ENCODE data around the gene TSTD2.

TSTD2 gene

DNA sequence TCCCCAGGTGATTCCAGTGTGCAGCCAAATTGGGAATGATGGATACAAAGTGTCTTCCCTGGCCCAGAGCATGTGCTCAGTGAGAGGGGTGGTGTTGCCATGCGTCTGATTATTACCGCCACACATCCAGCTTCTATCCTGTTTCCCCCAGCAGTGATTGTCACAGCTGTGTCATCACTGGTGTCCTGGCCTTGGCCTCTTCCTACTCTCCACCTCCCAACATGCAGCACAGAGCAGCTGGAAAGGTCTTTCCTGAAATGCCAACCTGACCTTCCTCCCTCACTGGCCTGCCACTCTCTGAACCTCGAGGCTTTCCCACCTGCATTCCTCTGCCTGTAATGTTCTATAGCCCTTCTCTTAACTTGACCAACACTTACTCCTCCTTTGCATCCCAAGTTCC, 71.7 kb downstream of the TSTD2 start:
- Mint-ChIP-seq H3K36me3 (ENCODE audit: low read depth) (no peaks in the 10 kb centered on the region), H3K4me1 (no peaks in the 10 kb centered on the region), H3K9me3 (no peaks in the 10 kb centered on the region), H3K27me3 (ENCODE audit: low read depth, poor library complexity) (peaks cover 30% of the 10 kb centered on the region), H3K27ac (no peak overlapping the region), H3K4me3 (no peak overlapping the region)
- TF ChIP-seq, protein P1, sequence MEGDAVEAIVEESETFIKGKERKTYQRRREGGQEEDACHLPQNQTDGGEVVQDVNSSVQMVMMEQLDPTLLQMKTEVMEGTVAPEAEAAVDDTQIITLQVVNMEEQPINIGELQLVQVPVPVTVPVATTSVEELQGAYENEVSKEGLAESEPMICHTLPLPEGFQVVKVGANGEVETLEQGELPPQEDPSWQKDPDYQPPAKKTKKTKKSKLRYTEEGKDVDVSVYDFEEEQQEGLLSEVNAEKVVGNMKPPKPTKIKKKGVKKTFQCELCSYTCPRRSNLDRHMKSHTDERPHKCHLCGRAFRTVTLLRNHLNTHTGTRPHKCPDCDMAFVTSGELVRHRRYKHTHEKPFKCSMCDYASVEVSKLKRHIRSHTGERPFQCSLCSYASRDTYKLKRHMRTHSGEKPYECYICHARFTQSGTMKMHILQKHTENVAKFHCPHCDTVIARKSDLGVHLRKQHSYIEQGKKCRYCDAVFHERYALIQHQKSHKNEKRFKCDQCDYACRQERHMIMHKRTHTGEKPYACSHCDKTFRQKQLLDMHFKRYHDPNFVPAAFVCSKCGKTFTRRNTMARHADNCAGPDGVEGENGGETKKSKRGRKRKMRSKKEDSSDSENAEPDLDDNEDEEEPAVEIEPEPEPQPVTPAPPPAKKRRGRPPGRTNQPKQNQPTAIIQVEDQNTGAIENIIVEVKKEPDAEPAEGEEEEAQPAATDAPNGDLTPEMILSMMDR (IDR thresholded peaks at IDR 0.05) = no peak
- DNase-seq = no peak

DNA sequence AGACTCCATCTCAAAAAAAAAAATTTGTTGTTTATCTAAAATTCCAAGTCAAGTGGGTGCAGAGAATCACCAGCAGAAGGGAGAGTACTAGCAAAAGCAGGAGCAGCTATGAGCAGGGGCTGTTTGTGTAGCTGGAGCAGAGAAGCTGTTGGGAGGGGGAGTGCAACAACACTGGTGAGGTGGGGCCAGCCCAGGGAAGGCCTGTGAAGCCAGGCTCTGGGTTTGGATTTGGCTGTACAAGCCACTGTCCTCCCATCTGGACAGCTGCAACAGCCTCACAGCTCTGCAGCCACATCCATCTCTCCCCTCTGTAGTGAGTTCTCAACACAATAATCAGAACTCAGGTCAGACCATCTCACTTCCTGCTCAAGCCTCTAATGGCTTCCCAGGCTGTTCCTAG, 72.3 kb downstream of the TSTD2 start:
- H3K4me3 Mint-ChIP-seq = no peak overlapping the region
- peaks cover 30% of the 10 kb centered on the region for H3K27me3 Mint-ChIP-seq (ENCODE audit: low read depth, poor library complexity)
- H3K27ac Mint-ChIP-seq = no peak overlapping the region
- H3K36me3 Mint-ChIP-seq (ENCODE audit: low read depth) = no peaks in the 10 kb centered on the region
- no peaks in the 10 kb centered on the region for H3K9me3 Mint-ChIP-seq
- DNase-seq = no peak
- H3K4me1 Mint-ChIP-seq = no peaks in the 10 kb centered on the region
- TF ChIP-seq, protein P1 (IDR thresholded peaks at IDR 0.05) = no peak

DNA sequence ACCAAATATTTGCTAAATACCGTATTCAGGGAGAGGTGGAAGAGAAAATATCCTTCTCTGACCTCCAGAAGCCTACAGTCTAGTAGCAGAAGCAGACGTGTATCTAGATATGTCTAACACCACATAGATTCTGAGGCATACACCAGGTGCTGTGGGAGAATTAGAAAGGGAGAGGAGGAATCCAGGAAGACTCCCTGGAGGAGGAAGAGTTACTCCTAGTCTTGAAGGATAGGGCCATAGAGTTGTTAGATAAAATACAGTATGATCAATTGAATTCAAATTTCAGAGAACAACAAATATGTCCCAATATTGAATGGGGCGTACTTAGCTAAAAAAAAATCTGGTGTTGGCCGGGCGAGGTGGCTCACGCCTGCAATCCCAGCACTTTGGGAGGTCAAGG, 73.0 kb downstream of the TSTD2 start:
- H3K4me3 Mint-ChIP-seq = no peak overlapping the region
- no peak overlapping the region for H3K27ac Mint-ChIP-seq
- TF ChIP-seq, protein P1 (IDR thresholded peaks at IDR 0.05) = no peak
- no peak for DNase-seq
- peaks cover 31% of the 10 kb centered on the region for H3K27me3 Mint-ChIP-seq (ENCODE audit: low read depth, poor library complexity)
- H3K9me3 Mint-ChIP-seq = no peaks in the 10 kb centered on the region
- peaks cover 4% of the 10 kb centered on the region for H3K4me1 Mint-ChIP-seq
- H3K36me3 Mint-ChIP-seq (ENCODE audit: low read depth) = no peaks in the 10 kb centered on the region

DNA sequence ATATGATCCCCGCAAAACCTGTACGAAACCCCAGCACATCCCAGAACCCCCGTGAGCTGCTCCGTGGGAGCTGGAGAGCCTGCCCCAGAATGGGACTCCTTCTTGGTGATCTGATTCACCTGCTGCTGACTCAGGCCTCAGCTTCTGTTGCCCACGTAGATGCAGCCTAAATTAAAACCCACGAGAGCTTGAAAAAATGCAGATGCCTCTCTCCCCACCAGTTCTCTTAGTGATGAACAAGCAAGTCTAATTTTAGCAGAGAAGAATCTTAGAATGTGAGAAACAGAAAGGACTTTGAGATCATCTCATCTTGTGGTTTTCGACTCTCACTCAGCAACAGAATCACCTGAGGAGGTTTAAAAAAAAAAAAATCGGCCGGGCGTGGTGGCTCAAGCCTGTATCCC, 74.1 kb downstream of the TSTD2 start:
- H3K36me3 Mint-ChIP-seq (ENCODE audit: low read depth) = no peaks in the 10 kb centered on the region
- H3K4me1 Mint-ChIP-seq = peaks cover 15% of the 10 kb centered on the region
- H3K27ac Mint-ChIP-seq = no peak overlapping the region
- DNase-seq = no peak
- no peak overlapping the region for H3K4me3 Mint-ChIP-seq
- TF ChIP-seq, protein P1 (IDR thresholded peaks at IDR 0.05) = no peak
- H3K9me3 Mint-ChIP-seq = no peaks in the 10 kb centered on the region
- H3K27me3 Mint-ChIP-seq (ENCODE audit: low read depth, poor library complexity) = peaks cover 39% of the 10 kb centered on the region

DNA sequence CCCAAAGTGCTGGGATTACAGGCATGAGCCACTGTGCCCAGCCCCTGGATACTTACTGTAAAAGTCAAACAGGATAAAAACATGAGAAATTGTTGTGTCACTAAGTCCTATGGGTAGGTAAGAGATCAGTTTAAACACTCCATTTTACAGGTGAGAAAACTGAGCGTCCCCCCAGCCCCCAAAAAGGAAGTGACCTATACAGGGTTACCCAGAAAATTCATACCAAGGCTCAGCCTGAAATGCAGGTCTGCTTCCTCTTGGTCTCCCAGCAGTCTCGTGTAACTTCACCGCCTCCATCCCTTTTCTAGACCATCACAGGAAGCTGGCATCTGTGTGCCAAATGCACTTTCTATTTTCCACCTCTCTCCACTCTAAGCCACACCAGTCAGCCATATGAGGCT, 74.5 kb downstream of the TSTD2 start:
- H3K4me1 Mint-ChIP-seq = peaks cover 19% of the 10 kb centered on the region
- no peaks in the 10 kb centered on the region for H3K36me3 Mint-ChIP-seq (ENCODE audit: low read depth)
- H3K27ac Mint-ChIP-seq = no peak overlapping the region
- no peak overlapping the region for H3K4me3 Mint-ChIP-seq
- H3K9me3 Mint-ChIP-seq = no peaks in the 10 kb centered on the region
- no peak for DNase-seq
- TF ChIP-seq, protein P1 (IDR thresholded peaks at IDR 0.05) = no peak
- H3K27me3 Mint-ChIP-seq (ENCODE audit: low read depth, poor library complexity) = peaks cover 42% of the 10 kb centered on the region

DNA sequence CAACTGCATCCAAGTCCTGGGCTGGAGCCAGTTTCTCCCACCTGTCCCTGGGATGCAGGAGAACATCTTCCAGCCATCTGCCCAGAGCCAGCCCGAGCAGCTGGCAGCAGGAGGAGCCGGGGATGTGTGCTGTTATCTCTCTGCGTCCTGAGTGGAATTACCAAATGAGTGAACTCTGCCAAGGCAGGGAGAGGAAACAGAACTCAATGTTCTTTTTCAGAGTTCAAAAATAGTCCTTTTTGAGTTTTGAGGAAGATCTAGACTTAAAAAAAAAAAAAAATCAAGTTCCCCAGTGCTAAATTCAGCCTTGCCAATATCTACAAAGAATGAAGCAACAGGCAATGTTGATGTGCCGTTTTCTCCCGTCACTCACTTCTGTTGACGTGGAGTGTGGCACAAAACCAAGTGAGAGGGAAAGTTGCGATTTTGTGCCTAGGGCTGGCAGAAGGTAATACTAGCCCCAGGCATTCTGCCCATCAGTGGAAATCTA, 75.5 kb downstream of the TSTD2 start:
- TF ChIP-seq, protein P1 (IDR thresholded peaks at IDR 0.05) = no peak
- no peaks in the 10 kb centered on the region for H3K9me3 Mint-ChIP-seq
- no peak overlapping the region for H3K4me3 Mint-ChIP-seq
- H3K36me3 Mint-ChIP-seq (ENCODE audit: low read depth) = no peaks in the 10 kb centered on the region
- H3K4me1 Mint-ChIP-seq = peaks cover 20% of the 10 kb centered on the region
- DNase-seq = no peak
- H3K27ac Mint-ChIP-seq = no peak overlapping the region
- H3K27me3 Mint-ChIP-seq (ENCODE audit: low read depth, poor library complexity) = peaks cover 38% of the 10 kb centered on the region
